Endodermal cell (in vitro differentiated cells): ENCODE results near the gene SLC9A5. TPM values are rescaled to one million over a fixed set of nuclear protein-coding genes. Genes with fewer than 3 reads are reported as not detected.

Source experiments
- DNase-seq: peaks from one replicate; pipeline ENCODE4 v3.0.0-alpha.2; 2017
- H3K27ac ChIP-seq: 2 replicates; pipeline ENCODE4 v1.5.1; 2013; ENCODE audit warnings: mild to moderate bottlenecking, low read depth, low read length, moderate library complexity
- H3K27me3 ChIP-seq: 2 replicates; pipeline ENCODE4 v1.6.1; 2013; ENCODE audit warnings: mild to moderate bottlenecking, low read length, moderate library complexity; ENCODE audit not compliant: insufficient read depth, control insufficient read depth, poor library complexity, severe bottlenecking
- H3K36me3 ChIP-seq: 2 replicates; pipeline ENCODE4 v1.7.0; 2013; ENCODE audit warnings: mild to moderate bottlenecking, low read length, moderate library complexity; ENCODE audit not compliant: control insufficient read depth, insufficient read depth
- H3K4me1 ChIP-seq: one replicate; pipeline ENCODE4 v1.7.0; 2013; ENCODE audit warnings: low read length; ENCODE audit not compliant: control insufficient read depth, insufficient read depth
- H3K4me3 ChIP-seq: 2 replicates; pipeline ENCODE4 v1.5.1; 2013; ENCODE audit warnings: mild to moderate bottlenecking, low read length, moderate library complexity
- H3K9ac ChIP-seq: 2 replicates; pipeline ENCODE4 v1.6.1; 2013; ENCODE audit warnings: mild to moderate bottlenecking, low read length, moderate library complexity; ENCODE audit not compliant: poor library complexity, severe bottlenecking; ENCODE audit errors: extremely low read depth
- H3K9me3 ChIP-seq: 2 replicates; pipeline ENCODE4 v1.6.1; 2013; ENCODE audit warnings: mild to moderate bottlenecking, low read length, moderate library complexity; ENCODE audit not compliant: control insufficient read depth
- H3K27ac Mint-ChIP-seq: 2 replicates; pipeline ENCODE4 v1.8.0; 2020; ENCODE audit warnings: mixed read lengths
- H3K27me3 Mint-ChIP-seq: 2 replicates; pipeline ENCODE4 v1.8.0; 2021; ENCODE audit warnings: mild to moderate bottlenecking, mixed read lengths; ENCODE audit not compliant: insufficient read depth
- H3K36me3 Mint-ChIP-seq: 2 replicates; pipeline ENCODE4 v1.8.0; 2020; ENCODE audit warnings: low read depth, mixed read lengths
- H3K4me1 Mint-ChIP-seq: 2 replicates; pipeline ENCODE4 v1.8.0; 2020; ENCODE audit warnings: mixed read lengths
- H3K4me3 Mint-ChIP-seq: 2 replicates; pipeline ENCODE4 v1.8.0; 2020; ENCODE audit warnings: mild to moderate bottlenecking, moderate library complexity, mixed read lengths
- H3K9me3 Mint-ChIP-seq: 2 replicates; pipeline ENCODE4 v1.8.0; 2020; ENCODE audit warnings: mild to moderate bottlenecking, mixed read lengths
- CTCF ChIP-seq: fragments of 200-600 bp; sonication (generic); conservative IDR thresholded peaks from 2 replicates; pipeline ENCODE4 v1.5.0; 2021; ENCODE audit warnings: antibody characterized with exemption, mild to moderate bottlenecking
- WGBS, 2 experiments: methylation state at CpG; one replicate each; pipeline versions ENCODE4 v1.1.5 to v1.1.7; 2013; ENCODE audit warnings: missing lambda C conversion rate in 2 of 2, mixed read lengths in 1 of 2; ENCODE audit not compliant: insufficient coverage in 1 of 2, insufficient read length in 1 of 2; 5-methylcytosine and 5-hydroxymethylcytosine counted together
- total RNA-seq, 2 donors: library from RNA; stranded (reverse); fragmentation: NEBNext Ultra II Directional in 1 of 2; extraction: Animal tissue kit (Norgen Biotek cat#: 25700) in 1 of 2; gene quantifications; 2 replicates in 1 of 2; 3 replicates in 1 of 2; pipeline ENCODE4 v1.2.1, GENCODE V29; 2021

SLC9A5 gene
- total RNA-seq, 2 donors from 2014 or later, result 8.9 to 9.0 TPM

DNA sequence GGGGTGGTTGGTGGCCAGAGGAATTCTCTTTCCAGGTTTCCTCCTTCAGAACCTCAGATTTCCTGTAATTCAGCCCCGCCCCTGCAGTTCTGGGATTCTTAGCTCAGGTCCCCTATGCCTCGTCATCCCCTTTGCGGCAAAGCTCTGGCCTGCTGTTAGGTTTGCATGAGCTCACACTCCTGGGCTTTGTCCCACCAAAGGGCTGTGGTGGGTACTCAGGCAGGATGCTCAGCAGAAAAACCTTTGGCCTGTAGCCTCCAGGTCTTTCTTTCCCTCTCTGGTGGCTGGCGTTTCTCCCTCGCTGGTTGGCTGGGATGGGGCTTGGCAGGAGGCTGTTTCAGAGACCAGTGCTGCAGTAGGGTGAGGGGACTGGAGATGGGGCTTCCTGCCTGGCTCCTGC, 21.0 kb downstream of the SLC9A5 start:
- Histone ChIP-seq H3K4me3 (no peak overlapping the region), H3K36me3 (peaks cover 27% of the 10 kb centered on the region), H3K27ac (no peak overlapping the region), H3K27me3 (no peaks in the 10 kb centered on the region), H3K4me1 (peaks cover 4% of the 10 kb centered on the region), H3K9me3 (no peaks in the 10 kb centered on the region), H3K9ac (no peak overlapping the region)
- WGBS, 2 experiments, result 70 to 79% methylated on average over 3 to 5 of the region's 5 CpGs
- H3K4me3 Mint-ChIP-seq, result no peak overlapping the region
- H3K36me3 Mint-ChIP-seq, result no peaks in the 10 kb centered on the region
- no peaks in the 10 kb centered on the region for H3K9me3 Mint-ChIP-seq
- TF ChIP-seq CTCF, result no peak
- H3K4me1 Mint-ChIP-seq, result peaks cover 7% of the 10 kb centered on the region
- peaks cover 11% of the 10 kb centered on the region for H3K27me3 Mint-ChIP-seq
- DNase-seq, result peak; percentile 65
- H3K27ac Mint-ChIP-seq, result no peak overlapping the region

- no peak overlapping the region for H3K27ac Mint-ChIP-seq
- H3K36me3 ChIP-seq, result peaks cover 18% of the 10 kb centered on the region
- DNase-seq, result no peak
- no peak overlapping the region for H3K9ac ChIP-seq
- H3K36me3 Mint-ChIP-seq, result no peaks in the 10 kb centered on the region
- H3K4me1 ChIP-seq, result peaks cover 4% of the 10 kb centered on the region
- TF ChIP-seq CTCF, result no peak
- no peak overlapping the region for H3K4me3 Mint-ChIP-seq
- no peaks in the 10 kb centered on the region for H3K9me3 Mint-ChIP-seq
- 95 to 100% methylated on average over 6 to 11 of the region's 11 CpGs for WGBS, 2 experiments
- H3K9me3 ChIP-seq, result no peaks in the 10 kb centered on the region
- H3K27me3 Mint-ChIP-seq, result peaks cover 3% of the 10 kb centered on the region
- H3K27ac ChIP-seq, result no peak overlapping the region
- no peaks in the 10 kb centered on the region for H3K27me3 ChIP-seq
- H3K4me1 Mint-ChIP-seq, result peaks cover 10% of the 10 kb centered on the region
- H3K4me3 ChIP-seq, result no peak overlapping the region
Measured at GRCh38 chr16:67270931-67271338, 22.2 kb downstream of the SLC9A5 start.

DNA sequence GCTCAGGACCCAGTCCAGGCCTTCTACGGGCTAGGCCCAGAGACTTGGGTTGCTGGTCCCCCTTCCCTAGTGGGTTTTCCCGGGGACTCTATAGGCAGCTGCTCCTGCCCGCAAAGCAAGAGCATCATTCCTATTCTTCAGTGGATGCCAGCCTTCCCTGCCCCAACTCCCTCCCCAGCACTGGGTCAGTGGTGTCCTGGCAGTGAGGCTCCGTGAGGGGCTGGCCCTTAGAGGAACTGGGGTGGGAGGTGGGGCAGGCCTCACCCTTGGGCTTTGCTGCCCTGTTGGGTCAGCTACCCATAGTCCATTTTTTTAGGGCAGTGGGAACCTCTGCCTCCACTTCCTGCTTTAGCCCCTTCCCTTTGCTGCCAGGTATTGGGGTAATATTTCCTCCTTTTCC, 22.7 kb downstream of the SLC9A5 start:
- H3K36me3 Mint-ChIP-seq, result peaks cover 2% of the 10 kb centered on the region
- H3K27ac Mint-ChIP-seq, result no peak overlapping the region
- no peaks in the 10 kb centered on the region for H3K27me3 ChIP-seq
- H3K9me3 Mint-ChIP-seq, result no peaks in the 10 kb centered on the region
- no peaks in the 10 kb centered on the region for H3K27me3 Mint-ChIP-seq
- no peak for TF ChIP-seq CTCF
- H3K9me3 ChIP-seq, result no peaks in the 10 kb centered on the region
- peaks cover 10% of the 10 kb centered on the region for H3K4me1 Mint-ChIP-seq
- WGBS, 2 experiments, result 95% methylated on average over 3 to 4 of the region's 4 CpGs
- no peak overlapping the region for H3K27ac ChIP-seq
- H3K36me3 ChIP-seq, result peaks cover 14% of the 10 kb centered on the region
- H3K9ac ChIP-seq, result no peak overlapping the region
- H3K4me1 ChIP-seq, result peaks cover 4% of the 10 kb centered on the region
- H3K4me3 ChIP-seq, result no peak overlapping the region
- DNase-seq, result no peak
- no peak overlapping the region for H3K4me3 Mint-ChIP-seq
